ENCODE results near the gene CNNM3.
"Not testable (repeated sequence)": the region's sequence is repeated elsewhere in the genome, so short reads cannot be mapped to it uniquely, and the experiment has no call there.

The CNNM3 gene

DNA sequence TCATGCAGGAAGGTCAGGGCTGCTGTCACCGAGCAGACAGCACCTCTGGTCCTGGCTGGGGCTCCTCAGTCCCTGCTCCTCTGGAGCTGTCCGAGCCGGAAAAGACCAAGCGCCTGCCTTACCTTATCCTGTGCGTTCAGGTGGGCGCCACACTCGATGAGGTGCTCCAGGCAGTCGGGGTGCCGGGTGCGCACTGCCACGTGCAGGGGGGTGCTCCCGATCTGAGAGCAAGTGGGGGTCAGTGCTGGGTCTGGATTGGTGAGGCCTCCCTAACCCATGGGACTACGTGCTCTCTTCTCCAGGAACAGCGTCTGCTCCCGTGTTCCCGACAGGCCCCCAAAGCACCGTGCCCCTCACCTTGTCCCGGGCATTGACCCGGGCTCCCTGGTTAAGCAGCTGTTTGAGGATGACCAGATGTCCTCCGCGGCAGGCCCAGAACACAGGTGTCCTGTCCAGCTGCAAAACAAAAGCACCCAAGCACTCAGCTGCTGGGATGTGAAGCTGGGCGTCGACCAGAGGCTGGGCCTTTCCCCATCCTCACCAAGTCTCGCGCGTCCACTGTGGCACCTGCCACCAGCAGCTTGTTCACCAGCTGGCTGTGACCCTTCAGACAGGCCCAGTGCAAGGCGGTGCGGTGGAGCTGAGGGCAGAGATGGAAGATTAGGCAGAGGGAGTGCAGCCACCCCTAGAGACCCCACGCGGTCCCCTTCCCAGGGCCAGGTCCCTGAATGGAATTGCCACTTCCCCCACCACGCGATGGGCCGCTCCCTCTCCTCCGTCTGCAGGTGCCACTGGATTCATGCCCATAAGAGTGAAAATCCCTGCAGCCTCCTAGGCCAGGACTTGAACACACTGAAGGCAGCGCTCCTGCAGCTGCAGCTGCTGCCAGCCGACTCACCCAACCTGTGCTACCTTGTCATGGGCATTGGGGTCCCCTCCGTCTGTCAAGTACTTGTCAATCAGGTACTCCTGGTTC, 24.1 kb downstream of the CNNM3 start:
- DNase-seq (ENCODE audit: low spot score): no peak

DNA sequence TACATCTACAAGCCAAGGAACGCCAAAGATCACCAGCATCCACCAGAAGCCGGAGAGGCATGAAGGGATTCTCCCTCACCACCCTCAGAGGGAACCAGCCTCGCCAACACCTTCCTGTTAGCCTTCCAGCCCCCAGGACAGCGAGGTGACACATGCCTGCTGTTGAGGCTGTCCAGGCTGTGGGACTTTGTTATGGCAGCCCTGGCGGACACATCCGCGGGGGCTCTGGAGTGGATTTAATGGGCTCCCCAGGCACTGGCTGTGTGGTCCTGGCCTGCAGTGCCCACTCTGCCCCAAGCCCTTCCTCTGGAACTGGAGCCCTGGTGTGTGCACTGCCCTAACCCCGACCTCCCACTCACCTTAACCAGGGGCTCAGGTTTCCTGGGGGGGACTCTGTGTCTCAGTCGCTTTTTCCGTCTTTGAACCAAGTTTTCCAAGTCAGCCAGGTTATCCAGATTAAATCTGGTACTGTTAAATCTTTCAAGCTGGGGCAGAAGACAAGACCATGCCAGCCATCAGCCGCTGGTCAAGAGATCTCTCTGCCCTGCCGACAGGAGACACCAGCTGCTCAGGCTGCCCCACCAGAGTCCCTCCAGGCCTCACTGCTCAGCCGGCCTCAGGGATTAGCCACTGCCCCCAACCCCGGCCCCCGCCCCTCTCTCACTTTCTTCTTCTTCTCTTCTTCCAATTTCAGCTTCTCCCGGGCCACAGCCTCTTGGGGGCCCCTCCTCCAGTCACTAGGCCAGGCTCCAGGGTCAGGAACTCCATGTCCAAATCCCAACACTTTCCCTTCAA, 25.8 kb downstream of the CNNM3 start:
- DNase-seq (ENCODE audit: low spot score): no peak

DNA sequence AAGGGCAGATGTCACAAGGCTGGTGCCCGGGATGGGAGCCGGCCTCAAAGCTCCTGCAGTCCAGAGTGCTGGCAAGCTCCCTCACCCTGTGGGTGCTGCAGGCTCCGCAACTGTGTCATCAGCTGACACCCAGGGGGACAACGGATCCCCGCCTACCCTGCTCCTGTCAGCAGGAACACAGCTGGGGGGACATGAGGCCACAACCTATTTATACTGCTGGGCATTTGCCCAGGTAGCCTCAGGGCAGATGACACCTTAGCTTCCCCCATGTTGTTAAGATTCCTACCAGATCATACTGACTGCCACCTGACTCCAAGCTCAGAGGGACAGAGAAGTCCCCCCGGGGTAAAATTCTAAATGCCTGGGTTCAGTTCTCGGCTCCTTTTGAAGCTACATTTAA, 26.5 kb downstream of the CNNM3 start:
- DNase-seq (ENCODE audit: low spot score): no peak

GRCh38 chr2:96843538-96844268, 27.6 kb downstream of the CNNM3 start, which contains the start of gene ANKRD23:
Gene ANKRD23, minus strand, starts transcription at chr2:96844021. Its CDS starts 29 bp downstream, at chr2:96843992.
- no peak for DNase-seq (ENCODE audit: low spot score)

DNA sequence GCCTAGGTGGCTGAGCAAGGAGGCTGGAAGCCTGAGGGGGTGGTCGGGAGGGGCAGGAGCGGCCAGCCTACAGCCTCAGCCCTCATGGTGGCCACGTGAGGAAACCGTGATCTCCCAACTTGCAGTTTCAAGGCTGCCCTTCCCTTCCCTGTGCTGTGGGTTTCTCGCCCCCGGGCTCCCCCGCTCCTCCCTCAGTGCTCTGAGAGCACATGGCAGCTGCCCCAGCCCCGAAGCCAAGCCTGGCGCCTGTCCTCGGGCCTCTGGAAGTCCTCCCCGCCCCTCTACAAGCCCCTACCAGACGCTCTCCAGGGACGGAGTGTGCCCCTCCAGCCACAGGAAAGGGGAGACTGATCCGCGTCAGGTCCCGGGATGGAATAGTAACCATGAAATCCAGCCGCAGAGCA, 28.3 kb downstream of the CNNM3 start:
- no peak for DNase-seq (ENCODE audit: low spot score)

- DNase-seq (ENCODE audit: low spot score): no peak
These were observed 30.8 kb downstream of the CNNM3 start for GRCh38 chr2:96846825-96847224.

- DNase-seq (ENCODE audit: low spot score): no peak
These were observed 31.5 kb downstream of the CNNM3 start for GRCh38 chr2:96847586-96847985.

GRCh38 chr2:96848264-96848663, 32.2 kb downstream of the CNNM3 start:
- DNase-seq (ENCODE audit: low spot score): no peak

DNA sequence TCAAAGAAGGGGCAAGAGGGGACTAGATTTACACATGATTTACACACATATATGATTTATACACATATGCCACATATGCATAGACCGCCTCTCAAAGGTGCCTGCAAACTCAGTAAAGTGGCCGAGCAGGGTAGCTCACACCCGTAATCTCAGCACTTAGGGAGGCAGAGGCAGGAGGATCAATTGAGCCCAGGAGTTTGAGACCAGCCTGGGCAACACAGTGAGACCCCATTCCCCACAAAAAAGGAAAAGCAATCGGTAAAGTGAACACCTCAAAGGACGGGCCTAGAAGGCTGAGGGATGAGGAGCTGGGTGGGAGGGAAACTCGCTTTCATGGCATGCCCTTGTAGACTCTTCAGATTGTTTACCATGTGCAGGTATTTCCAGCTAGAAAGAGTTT, 36.6 kb downstream of the CNNM3 start:
- DNase-seq (ENCODE audit: low spot score): no peak

GRCh38 chr2:96853321-96853720, 37.3 kb downstream of the CNNM3 start:
- no peak for DNase-seq (ENCODE audit: low spot score)

- peak; percentile 32 for DNase-seq (ENCODE audit: low spot score)
These were observed 41.0 kb downstream of the CNNM3 start for GRCh38 chr2:96856776-96857666.

- DNase-seq (ENCODE audit: low spot score): peak; percentile 98
These were observed 41.8 kb downstream of the CNNM3 start, which contains the start of gene ANKRD39 for GRCh38 chr2:96857667-96858372. Gene ANKRD39, minus strand, starts transcription at chr2:96858016. Its CDS starts 29 bp downstream, at chr2:96857987.

GRCh38 chr2:96859099-96859649, 43.1 kb downstream of the CNNM3 start:
- no peak for DNase-seq (ENCODE audit: low spot score)

DNA sequence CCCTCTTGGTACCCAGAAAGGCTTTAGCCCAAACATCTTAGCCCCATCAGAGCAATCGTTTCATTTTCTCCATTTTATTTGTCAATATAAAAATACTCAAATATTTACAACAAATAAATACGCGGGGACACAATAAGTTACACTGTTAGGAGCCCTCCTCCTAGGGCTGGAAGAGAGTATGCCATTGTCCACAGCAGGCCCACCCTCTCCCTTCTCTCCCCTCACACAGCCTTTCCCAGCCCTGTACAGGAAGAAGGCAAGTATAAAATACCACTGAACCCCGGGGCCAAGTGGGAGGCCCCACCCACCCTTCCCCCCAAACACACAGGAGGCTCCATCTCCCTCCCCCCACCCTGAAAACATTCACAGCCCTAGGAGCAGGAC, 43.6 kb downstream of the CNNM3 start:
- DNase-seq (ENCODE audit: low spot score): no peak

GRCh38 chr2:96860065-96861029, 44.3 kb downstream of the CNNM3 start:
- DNase-seq (ENCODE audit: low spot score): no peak

GRCh38 chr2:96861074-96861473, 45.0 kb downstream of the CNNM3 start:
- DNase-seq (ENCODE audit: low spot score): no peak

GRCh38 chr2:96863056-96863455, 47.0 kb downstream of the CNNM3 start:
- not testable (repeated sequence) for DNase-seq (ENCODE audit: low spot score)

GRCh38 chr2:96863575-96864342, 47.7 kb downstream of the CNNM3 start:
- DNase-seq (ENCODE audit: low spot score): no peak
